RPMI7951 (cell line): ENCODE results near the gene RUFY1. TPM values are rescaled to one million over a fixed set of nuclear protein-coding genes. Genes with fewer than 3 reads are reported as not detected.

Experiments
- total RNA-seq: library from RNA; depleted of rRNA; stranded (reverse); fragments of >200 nt; shearing (Covaris generic); gene quantifications from 2 replicates; pipeline ENCODE4 v1.2.3, GENCODE V29; 2014; rRNA removed

RUFY1 gene
- total RNA-seq, 1 experiment from 2014 or later: 21.0 TPM

Other genes starting within 250 kb of the RUFY1 start
- gene ADAMTS2, start 205.1 kb upstream of the RUFY1 start, total RNA-seq: 0.49 and 0.60 TPM in 2 replicates
- gene HNRNPH1, start 73.1 kb downstream of the RUFY1 start, total RNA-seq: 316 and 329 TPM in 2 replicates
- not detected in 2 replicates for gene CBY3, start 130.5 kb downstream of the RUFY1 start, total RNA-seq
- 383 and 428 TPM in 2 replicates for gene CANX, start 148.4 kb downstream of the RUFY1 start, total RNA-seq
- 5.0 and 5.2 TPM in 2 replicates for gene MAML1, start 182.3 kb downstream of the RUFY1 start, total RNA-seq
- not detected in 2 replicates for gene LTC4S, start 243.4 kb downstream of the RUFY1 start, total RNA-seq